ENCODE data around the gene SPATA31C1.

Gene SPATA31C1

DNA sequence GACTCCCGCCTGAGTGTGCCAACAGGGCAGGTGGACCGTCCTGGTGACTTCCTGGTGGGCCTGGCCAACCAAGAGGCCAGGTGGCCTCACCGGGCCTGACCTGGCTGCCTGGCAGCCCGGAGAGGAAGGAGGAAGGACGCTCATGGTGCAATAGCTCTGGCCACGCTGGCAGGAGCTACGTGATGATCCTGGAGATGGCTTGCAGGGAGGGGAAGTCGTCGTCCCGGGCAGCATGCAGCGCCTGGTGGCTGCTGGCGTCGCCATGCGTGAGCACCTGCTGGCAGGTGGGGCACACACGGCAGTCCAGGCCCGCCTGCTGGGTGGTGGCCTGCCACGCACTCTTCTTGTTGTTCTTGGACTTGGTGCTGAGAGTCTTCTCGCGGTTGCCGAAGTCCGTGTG is 26.3 kb downstream of the SPATA31C1 start:
- no peaks in the 10 kb centered on the region for H3K36me3 ChIP-seq
- peak overlapping the region in 1 of 2 donors; percentile 11 for H3K4me3 ChIP-seq
- TF ChIP-seq, protein P1, sequence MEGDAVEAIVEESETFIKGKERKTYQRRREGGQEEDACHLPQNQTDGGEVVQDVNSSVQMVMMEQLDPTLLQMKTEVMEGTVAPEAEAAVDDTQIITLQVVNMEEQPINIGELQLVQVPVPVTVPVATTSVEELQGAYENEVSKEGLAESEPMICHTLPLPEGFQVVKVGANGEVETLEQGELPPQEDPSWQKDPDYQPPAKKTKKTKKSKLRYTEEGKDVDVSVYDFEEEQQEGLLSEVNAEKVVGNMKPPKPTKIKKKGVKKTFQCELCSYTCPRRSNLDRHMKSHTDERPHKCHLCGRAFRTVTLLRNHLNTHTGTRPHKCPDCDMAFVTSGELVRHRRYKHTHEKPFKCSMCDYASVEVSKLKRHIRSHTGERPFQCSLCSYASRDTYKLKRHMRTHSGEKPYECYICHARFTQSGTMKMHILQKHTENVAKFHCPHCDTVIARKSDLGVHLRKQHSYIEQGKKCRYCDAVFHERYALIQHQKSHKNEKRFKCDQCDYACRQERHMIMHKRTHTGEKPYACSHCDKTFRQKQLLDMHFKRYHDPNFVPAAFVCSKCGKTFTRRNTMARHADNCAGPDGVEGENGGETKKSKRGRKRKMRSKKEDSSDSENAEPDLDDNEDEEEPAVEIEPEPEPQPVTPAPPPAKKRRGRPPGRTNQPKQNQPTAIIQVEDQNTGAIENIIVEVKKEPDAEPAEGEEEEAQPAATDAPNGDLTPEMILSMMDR (IDR thresholded peaks at IDR 0.05), result no peak
- no peaks in the 10 kb centered on the region for H3K4me1 ChIP-seq
- intact Hi-C loops (cut with DNase I; ENCODE audit: low total_unique reads), result no loop called here
- peaks cover 0 to 17% of the 10 kb centered on the region in 2 donors for H3K27me3 ChIP-seq
- no peaks in the 10 kb centered on the region for H3K9me3 ChIP-seq
- no peak for DNase-seq
- H3K27ac ChIP-seq, result no peak overlapping the region

DNA sequence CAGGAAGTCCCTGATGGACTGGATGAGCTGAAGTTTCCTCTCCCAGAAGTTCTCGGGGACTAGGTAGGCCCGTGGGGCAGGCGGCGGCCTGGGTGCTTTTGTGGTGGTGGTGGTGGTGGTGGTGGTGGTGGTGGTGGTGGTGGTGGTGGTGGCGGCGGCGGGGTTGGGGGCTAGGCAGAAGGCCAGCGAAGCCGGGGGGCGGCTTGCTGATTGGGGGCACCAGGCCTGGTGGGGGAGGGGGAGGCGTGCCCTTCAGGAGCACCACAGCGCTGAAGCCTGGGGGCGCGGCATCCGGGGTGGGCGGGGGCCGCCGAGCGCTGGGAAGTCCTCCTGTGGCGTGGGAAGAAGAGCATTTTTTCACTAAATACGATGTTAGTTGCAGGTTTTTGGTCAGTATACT is 26.9 kb downstream of the SPATA31C1 start:
- intact Hi-C loops (cut with DNase I; ENCODE audit: low total_unique reads), result no loop called here
- Histone ChIP-seq H3K27ac (no peak overlapping the region), H3K9me3 (no peaks in the 10 kb centered on the region), H3K27me3 (peaks cover 0 to 17% of the 10 kb centered on the region in 2 donors), H3K4me1 (no peaks in the 10 kb centered on the region), H3K36me3 (no peaks in the 10 kb centered on the region), H3K4me3 (peak overlapping the region in 1 of 2 donors; percentile 11)
- TF ChIP-seq, protein P1 (IDR thresholded peaks at IDR 0.05), result no peak
- no peak for DNase-seq

DNA sequence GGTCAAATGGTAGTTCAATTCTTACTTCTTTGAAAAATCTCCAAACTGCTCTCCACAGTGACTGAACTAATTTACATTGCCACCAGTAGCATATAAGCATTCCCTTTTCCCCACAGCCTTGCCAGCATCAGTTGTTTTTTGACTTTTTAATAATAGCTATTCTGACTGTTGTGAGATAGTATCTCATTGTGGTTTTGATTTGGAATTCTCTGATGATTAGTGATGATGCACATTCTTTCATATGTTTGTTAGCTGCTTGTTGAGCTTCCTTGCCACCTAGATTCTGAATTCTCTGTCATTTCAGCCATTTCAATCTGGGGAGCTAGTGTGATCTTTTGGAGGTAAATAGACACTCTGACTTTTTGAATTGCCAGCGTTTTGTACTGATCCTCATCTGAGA is 32.5 kb downstream of the SPATA31C1 start:
- Histone ChIP-seq H3K27me3 (peaks cover 0 to 12% of the 10 kb centered on the region in 2 donors), H3K4me1 (no peaks in the 10 kb centered on the region), H3K27ac (no peak overlapping the region), H3K4me3 (no peak overlapping the region), H3K36me3 (no peaks in the 10 kb centered on the region), H3K9me3 (no peaks in the 10 kb centered on the region)
- no peak for DNase-seq
- intact Hi-C loops (cut with DNase I; ENCODE audit: low total_unique reads), result no loop called here
- TF ChIP-seq, protein P1 (IDR thresholded peaks at IDR 0.05), result no peak

DNA sequence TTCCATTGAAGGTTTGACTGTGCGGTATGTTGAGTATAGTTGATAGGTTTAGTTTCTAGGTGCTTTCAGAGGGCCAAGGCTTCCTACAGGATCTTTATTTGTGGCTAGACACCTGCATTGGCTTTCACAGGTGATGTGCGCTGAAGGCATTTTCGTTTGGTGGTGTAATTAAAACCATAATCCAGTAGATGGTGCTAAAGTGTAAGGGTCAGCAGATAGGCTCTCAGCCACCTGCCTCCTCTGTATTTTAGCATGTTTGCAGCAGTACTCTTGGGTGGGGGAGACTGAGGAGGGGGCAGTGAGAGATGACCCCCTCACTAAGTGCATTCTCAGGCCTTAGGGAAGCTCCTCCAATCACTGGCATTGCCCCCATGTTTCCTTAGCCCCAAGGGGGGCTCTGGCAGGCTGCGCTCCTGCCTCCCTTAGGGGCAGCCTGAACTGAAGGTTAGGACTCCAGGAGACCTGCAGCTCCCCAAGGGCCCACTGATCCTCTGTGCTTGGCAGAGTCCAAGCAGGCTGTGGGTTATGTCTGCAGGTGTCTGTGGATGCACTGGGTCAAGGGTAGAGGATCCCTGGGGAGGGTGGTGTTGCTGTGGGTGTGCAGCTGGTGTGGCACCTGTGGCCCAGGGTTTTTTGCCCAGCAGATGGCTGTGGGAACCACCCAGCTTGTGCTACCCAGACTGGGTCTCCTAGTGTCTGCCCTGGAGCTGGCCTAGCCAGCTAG is 33.2 kb downstream of the SPATA31C1 start:
- TF ChIP-seq, protein P1 (IDR thresholded peaks at IDR 0.05), result no peak
- H3K4me1 ChIP-seq, result no peaks in the 10 kb centered on the region
- no peaks in the 10 kb centered on the region for H3K9me3 ChIP-seq
- no peak for DNase-seq
- intact Hi-C loops (cut with DNase I; ENCODE audit: low total_unique reads), result no loop called here
- no peak overlapping the region for H3K27ac ChIP-seq
- H3K27me3 ChIP-seq, result peaks cover 0 to 8% of the 10 kb centered on the region in 2 donors
- H3K36me3 ChIP-seq, result no peaks in the 10 kb centered on the region
- H3K4me3 ChIP-seq, result no peak overlapping the region

DNA sequence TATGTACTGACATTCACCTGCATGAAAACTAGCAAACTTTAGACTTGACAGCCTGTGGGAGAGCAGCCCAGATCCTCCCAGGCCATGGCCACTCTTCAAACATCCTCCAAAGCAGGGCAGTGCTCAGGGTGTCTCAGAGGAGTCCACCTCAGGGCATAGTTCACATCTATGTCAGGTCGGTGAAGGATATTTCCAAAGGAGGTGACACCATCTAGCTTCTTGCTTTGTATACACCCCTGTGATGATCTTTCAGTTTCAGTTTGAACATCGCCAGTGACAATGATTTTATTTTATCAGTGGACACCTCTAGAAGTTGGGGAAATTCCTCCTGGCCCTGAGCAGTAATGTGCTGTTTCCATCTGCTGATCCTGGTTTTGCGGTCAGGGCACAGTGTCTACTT is 36.5 kb downstream of the SPATA31C1 start:
- Histone ChIP-seq H3K9me3 (no peaks in the 10 kb centered on the region), H3K4me1 (no peaks in the 10 kb centered on the region), H3K4me3 (no peak overlapping the region), H3K27ac (no peak overlapping the region), H3K36me3 (no peaks in the 10 kb centered on the region), H3K27me3 (peaks cover 0 to 8% of the 10 kb centered on the region in 2 donors)
- no peak for DNase-seq
- TF ChIP-seq, protein P1 (IDR thresholded peaks at IDR 0.05), result no peak
- intact Hi-C loops (cut with DNase I; ENCODE audit: low total_unique reads), result no loop called here

Measured in tibial artery (tissue), 4 donors.